Adrenal gland (tissue), 12 donors: ENCODE results near the gene PTPRF. TPM values are rescaled to one million over a fixed set of nuclear protein-coding genes. Genes with fewer than 3 reads are reported as not detected.
A peak's percentile ranks its signal among the peaks of the same experiment; 100 is the strongest.

Experiments
- DNase-seq, 7 donors: peaks; one replicate each; pipeline ENCODE4 v3.0.0-alpha.2; 2019 to 2020
- H3K27ac ChIP-seq, 5 donors: fragments of 200-600 bp; sonication (generic) in 4 of 5; 1 replicate in 3 of 5; 2 replicates in 2 of 5; pipeline versions ENCODE4 v1.5.1 to v1.8.0; 2016 to 2020; ENCODE audit warnings: mild to moderate bottlenecking in 1 of 5
- H3K27me3 ChIP-seq: fragments of 200-600 bp; 2 replicates; pipeline ENCODE4 v1.8.0; 2021
- H3K36me3 ChIP-seq, 2 donors: fragments of 200-600 bp; replicated peaks in 1 of 2; 1 replicate in 1 of 2; 2 replicates in 1 of 2; pipeline versions ENCODE4 v1.5.1 to v1.8.0; 2018 to 2022
- H3K4me1 ChIP-seq, 2 donors: fragments of 200-600 bp; replicated peaks in 1 of 2; 1 replicate in 1 of 2; 2 replicates in 1 of 2; pipeline versions ENCODE4 v1.5.1 to v1.8.0; 2018 to 2021
- H3K4me3 ChIP-seq, 4 donors: fragments of 200-600 bp; sonication (generic) in 3 of 4; one replicate each; pipeline ENCODE4 v1.5.1; 2016 to 2018
- H3K9me3 ChIP-seq, 3 donors: fragments of 200-600 bp; sonication (generic) in 1 of 3; replicated peaks in 1 of 3; 1 replicate in 2 of 3; 2 replicates in 1 of 3; pipeline versions ENCODE4 v1.5.1 to v1.8.0; 2016 to 2021
- CTCF ChIP-seq, 6 experiments: fragments of 450-650 bp in 4 of 6; fragments of 200-600 bp in 2 of 6; sonication (generic) in 1 of 6; IDR thresholded peaks; 1 replicate in 5 of 6; 2 replicates in 1 of 6; pipeline versions ENCODE4 v1.5.1 to v1.8.0; 2016 to 2021; ENCODE audit warnings: antibody characterized with exemption in 6 of 6, mild to moderate bottlenecking in 2 of 6, moderate library complexity in 1 of 6
- POLR2A ChIP-seq, 2 donors: fragments of 450-650 bp; IDR thresholded peaks; one replicate each; pipeline ENCODE4 v1.6.1; 2017; ENCODE audit warnings: antibody characterized with exemption in 2 of 2, mild to moderate bottlenecking in 2 of 2, moderate library complexity in 1 of 2
- WGBS, 4 donors: extraction: QIAGEN DNeasy Blood & Tissue Kit in 2 of 4; methylation state at CpG; one replicate each; pipeline versions ENCODE4 v1.1.5 to v1.1.7; 2013 to 2017; 5-methylcytosine and 5-hydroxymethylcytosine counted together
- intact Hi-C, 2 donors: fragments of 100-400 bp; cut with DNase I; formaldehyde crosslinking; loops; one replicate each; pipeline versions ENCODE4 v1.14.1 to v1.15.0; 2022 to 2023
- polyA plus RNA-seq, 3 donors: library from polyadenylated mRNA; stranded (reverse); fragments of 200-250 nt in 2 of 3; fragments of 350-450 nt in 1 of 3; fragmentation: Illumina TruSeq in 1 of 3; extraction: RNeasy Lipid Tissue Mini Kit (QIAGEN cat#74804) in 1 of 3; gene quantifications; one replicate each; pipeline ENCODE4 v1.2.3, GENCODE V29; 2013 to 2014
- total RNA-seq, 9 donors: library from RNA; depleted of rRNA in 4 of 9; stranded (reverse); fragments of >200 nt in 4 of 9; fragments of 120-200 nt in 1 of 9; fragmentation: NEBNext Ultra II Directional in 1 of 9; extraction: Animal tissue kit (Norgen Biotek cat#: 25700) in 1 of 9; gene quantifications; one replicate each; pipeline versions ENCODE4 v1.1.0 to v1.2.4, GENCODE V29; 2013 to 2023
- donor health status: healthy with polysubstance abuse.
- donor health status: Bipolar disorder and iron deficiency.
- donor health status: DM: yes; HTN: yes; CAD: no.
- donor health status: DM: no; HTN: no; CAD: no.
- donor health status: DM: no; HTN: no; CAD: no.
- donor health status: DM: yes; HTN: yes; CAD: no.

The PTPRF gene
- total and polyA plus RNA-seq, 12 donors: 9.2 to 92.0 (median 30.1) TPM

GRCh38 chr1:43521756-43522155, 8.9 kb upstream of the PTPRF start:
- no peak for DNase-seq
- no peaks in the 10 kb centered on the region for H3K4me1 ChIP-seq
- no peak overlapping the region for H3K27ac ChIP-seq
- H3K4me3 ChIP-seq: no peak overlapping the region
- no peaks in the 10 kb centered on the region for H3K9me3 ChIP-seq
- TF ChIP-seq POLR2A (IDR thresholded peaks at IDR 0.05): no peak
- no peak for TF ChIP-seq CTCF (IDR thresholded peaks at IDR 0.05)
- intact Hi-C loops: loop anchor here in 1 of 2 donors (10.0 kb wide), 1 partner anchor 513 kb away; the partner anchor contains the start of gene SLC6A9
- no peaks in the 10 kb centered on the region for H3K36me3 ChIP-seq
- WGBS, 4 donors: 80 to 92% (median 81%) methylated on average over 5 to 8 of the region's 8 CpGs
- H3K27me3 ChIP-seq: peaks cover 11% of the 10 kb centered on the region

- no peak overlapping the region for H3K4me3 ChIP-seq
- no peaks in the 10 kb centered on the region for H3K36me3 ChIP-seq
- H3K27ac ChIP-seq: no peak overlapping the region
- peaks cover 9% of the 10 kb centered on the region for H3K27me3 ChIP-seq
- TF ChIP-seq CTCF (IDR thresholded peaks at IDR 0.05) (no peak), POLR2A (IDR thresholded peaks at IDR 0.05) (no peak)
- WGBS, 4 donors: 83 to 100% (median 92%) methylated on average over 1 of the region's 1 CpG
- intact Hi-C loops: loop anchor here in 1 of 2 donors (10.0 kb wide), 1 partner anchor 512 kb away; the partner anchor contains the start of gene SLC6A9
- no peaks in the 10 kb centered on the region for H3K9me3 ChIP-seq
- no peaks in the 10 kb centered on the region for H3K4me1 ChIP-seq
- DNase-seq: no peak
Observed at GRCh38 chr1:43522431-43522775, 8.3 kb upstream of the PTPRF start.

GRCh38 chr1:43522776-43523480, 7.8 kb upstream of the PTPRF start:
- peaks cover 5% of the 10 kb centered on the region for H3K27me3 ChIP-seq
- WGBS, 4 donors: 62 to 72% (median 71%) methylated on average over 13 of the region's 13 CpGs
- TF ChIP-seq CTCF (IDR thresholded peaks at IDR 0.05) (no peak), POLR2A (IDR thresholded peaks at IDR 0.05) (no peak)
- no peaks in the 10 kb centered on the region for H3K36me3 ChIP-seq
- no peak overlapping the region for H3K27ac ChIP-seq
- no peaks in the 10 kb centered on the region for H3K4me1 ChIP-seq
- H3K9me3 ChIP-seq: no peaks in the 10 kb centered on the region
- intact Hi-C loops: loop anchor here in 1 of 2 donors (10.0 kb wide), 1 partner anchor 512 kb away; the partner anchor contains the start of gene SLC6A9
- no peak overlapping the region for H3K4me3 ChIP-seq
- peak in 3 of 7 donors; percentile 48 to 60 (median 49) for DNase-seq

- Histone ChIP-seq H3K36me3 (no peaks in the 10 kb centered on the region), H3K4me1 (no peaks in the 10 kb centered on the region), H3K4me3 (no peak overlapping the region), H3K27ac (no peak overlapping the region), H3K27me3 (peaks cover 3% of the 10 kb centered on the region), H3K9me3 (no peaks in the 10 kb centered on the region)
- DNase-seq: no peak
- TF ChIP-seq CTCF (IDR thresholded peaks at IDR 0.05) (no peak), POLR2A (IDR thresholded peaks at IDR 0.05) (no peak)
- intact Hi-C loops: loop anchor here (5.0 to 10.0 kb wide), 2 partner anchors 407 to 510 kb away; partner anchors contain the start of genes ARTN (in 1 of the 2) and SLC6A9 (in 1 of the 2)
- 72 to 74% (median 73%) methylated on average over 8 of the region's 8 CpGs for WGBS, 4 donors
Observed at GRCh38 chr1:43524804-43525203, 5.9 kb upstream of the PTPRF start.
